ENCODE measurements around the gene PCED1B.

Gene PCED1B

GRCh38 chr12:47123730-47124129 lies 44.3 kb downstream of the PCED1B start:
- DNase-seq, result no peak

GRCh38 chr12:47124451-47124850 lies 45.0 kb downstream of the PCED1B start:
- DNase-seq, result peak; percentile 14 to 37

- DNase-seq, result peak; percentile 16 to 49
Measured at GRCh38 chr12:47126246-47126645, 46.8 kb downstream of the PCED1B start.

GRCh38 chr12:47131011-47131410 lies 51.6 kb downstream of the PCED1B start:
- DNase-seq, result no peak

GRCh38 chr12:47134005-47134404 lies 54.6 kb downstream of the PCED1B start:
- no peak for DNase-seq

GRCh38 chr12:47135578-47135977 lies 56.2 kb downstream of the PCED1B start:
- DNase-seq, result no peak

GRCh38 chr12:47139000-47139681 lies 59.7 kb downstream of the PCED1B start:
- peak; percentile 25 to 39 for DNase-seq

GRCh38 chr12:47141459-47141858 lies 62.0 kb downstream of the PCED1B start:
- no peak for DNase-seq

- DNase-seq, result no peak
Measured at GRCh38 chr12:47144769-47145168, 65.3 kb downstream of the PCED1B start.

- no peak for DNase-seq
Measured at GRCh38 chr12:47145188-47145587, 65.8 kb downstream of the PCED1B start.

GRCh38 chr12:47147739-47148138 lies 68.3 kb downstream of the PCED1B start:
- no peak for DNase-seq

- no peak for DNase-seq
Measured at GRCh38 chr12:47149146-47149545, 69.7 kb downstream of the PCED1B start.

- DNase-seq, result no peak
Measured at GRCh38 chr12:47152095-47152494, 72.7 kb downstream of the PCED1B start.

- DNase-seq, result no peak
Measured at GRCh38 chr12:47155457-47156166, 76.2 kb downstream of the PCED1B start.

GRCh38 chr12:47156167-47156736 lies 76.8 kb downstream of the PCED1B start:
- DNase-seq, result peak; percentile 26 to 40

GRCh38 chr12:47158792-47159191 lies 79.4 kb downstream of the PCED1B start:
- no peak for DNase-seq

- no peak for DNase-seq
Measured at GRCh38 chr12:47159348-47159747, 79.9 kb downstream of the PCED1B start.

- peak; percentile 18 to 22 for DNase-seq
Measured at GRCh38 chr12:47160316-47161244, 81.2 kb downstream of the PCED1B start.

- no peak for DNase-seq
Measured at GRCh38 chr12:47164116-47164515, 84.7 kb downstream of the PCED1B start.

- DNase-seq, result no peak
Measured at GRCh38 chr12:47164724-47165439, 85.5 kb downstream of the PCED1B start.

GRCh38 chr12:47165934-47166333 lies 86.5 kb downstream of the PCED1B start:
- DNase-seq, result no peak

- no peak for DNase-seq
Measured at GRCh38 chr12:47166365-47166764, 86.9 kb downstream of the PCED1B start.

Data from inflammatory macrophage treated with lipopolysaccharide for 1 hour (primary cell).